Endometrial microvascular endothelial cells (primary cell): ENCODE data around the gene GDPGP1. TPM values are rescaled to one million over a fixed set of nuclear protein-coding genes. Genes with fewer than 3 reads are reported as not detected.

Source experiments
- in situ Hi-C: cut with HindIII; loops from 2 replicates; pipeline ENCODE4 v1.10.0; 2017; ENCODE audit warnings: low sequenced_read_pairs, low pct_unique_long_range_greater_than_20kb; ENCODE audit errors: inconsistent ontology term
- total RNA-seq: library from RNA; depleted of rRNA; stranded (reverse); fragments of >200 nt; gene quantifications from one replicate; pipeline ENCODE4 v1.2.3, GENCODE V29; 2015; ENCODE audit errors: inconsistent ontology term

Gene GDPGP1
- total RNA-seq, 1 donor from 2014 or later, result 11.6 TPM

- in situ Hi-C loops, result no loop called here
These were observed 12.6 kb upstream of the GDPGP1 start for GRCh38 chr15:90221246-90221900.

- in situ Hi-C loops, result no loop called here
These were observed 11.5 kb upstream of the GDPGP1 start for GRCh38 chr15:90222547-90222946.

- in situ Hi-C loops, result no loop called here
These were observed 10.4 kb upstream of the GDPGP1 start for GRCh38 chr15:90223441-90224165.

- in situ Hi-C loops, result no loop called here
These were observed 9.0 kb upstream of the GDPGP1 start for GRCh38 chr15:90225047-90225446.

GRCh38 chr15:90225504-90226234 lies 8.3 kb upstream of the GDPGP1 start:
- in situ Hi-C loops, result no loop called here

GRCh38 chr15:90227336-90227735 lies 6.7 kb upstream of the GDPGP1 start:
- in situ Hi-C loops, result no loop called here

GRCh38 chr15:90227816-90228772 lies 5.9 kb upstream of the GDPGP1 start:
- in situ Hi-C loops, result no loop called here

GRCh38 chr15:90228960-90229359 lies 5.0 kb upstream of the GDPGP1 start:
- in situ Hi-C loops, result no loop called here

GRCh38 chr15:90230071-90230494 lies 3.9 kb upstream of the GDPGP1 start:
- in situ Hi-C loops, result no loop called here

GRCh38 chr15:90230610-90231009 lies 3.4 kb upstream of the GDPGP1 start:
- in situ Hi-C loops, result no loop called here

GRCh38 chr15:90231028-90232017 lies 2.7 kb upstream of the GDPGP1 start:
- in situ Hi-C loops, result no loop called here

GRCh38 chr15:90232196-90232595 lies 1.8 kb upstream of the GDPGP1 start:
- in situ Hi-C loops, result no loop called here

GRCh38 chr15:90232941-90233386 lies 1.0 kb upstream of the GDPGP1 start:
- in situ Hi-C loops, result no loop called here

- in situ Hi-C loops, result no loop called here
These were observed 468 bp upstream of the GDPGP1 start, which contains the start of gene CIB1 for GRCh38 chr15:90233387-90234095. Gene CIB1, minus strand, starts transcription at chr15:90233941. Its CDS starts 56 bp downstream, at chr15:90233885.

- in situ Hi-C loops, result no loop called here
These were observed 5.4 kb downstream of the GDPGP1 start for GRCh38 chr15:90239371-90239770.

- in situ Hi-C loops, result no loop called here
These were observed 6.8 kb downstream of the GDPGP1 start for GRCh38 chr15:90240856-90241255.
